ENCODE data around the gene PSMC2. TPM values are rescaled to one million over a fixed set of nuclear protein-coding genes. Genes with fewer than 3 reads are reported as not detected.

The PSMC2 gene
- total RNA-seq, 1 experiment from 2014 or later: 128 TPM

DNA sequence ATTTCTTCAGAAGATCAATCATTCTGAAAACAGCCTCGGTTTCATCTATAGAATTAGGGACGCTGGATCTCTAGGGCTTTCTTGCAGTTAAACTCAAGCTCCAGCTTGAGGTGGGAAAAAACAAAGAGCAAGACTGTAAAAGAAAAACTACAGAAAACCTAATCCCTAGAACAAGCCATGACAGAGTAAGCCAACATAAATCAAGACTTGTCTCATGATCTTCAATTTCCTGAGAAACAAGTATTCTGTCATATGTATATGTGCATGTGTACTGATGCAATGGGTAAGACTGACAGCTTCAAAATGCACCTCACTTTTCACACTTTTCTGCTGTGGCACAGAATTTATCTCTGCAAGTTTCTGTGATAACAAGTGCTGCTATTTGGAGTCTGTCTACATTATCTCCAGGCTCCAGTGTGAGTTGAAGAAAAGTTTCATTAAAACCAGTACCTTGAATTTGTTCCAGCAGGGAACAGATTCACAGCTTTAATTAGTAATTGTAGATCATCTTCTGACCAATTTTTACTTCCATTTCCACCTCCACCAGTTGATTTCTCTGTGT lies 31.0 kb upstream of the PSMC2 start:
- Mint-ChIP-seq H3K36me3 (ENCODE audit: insufficient read depth in 1 of 3, low read depth in 3 of 3) (peaks cover 51 to 93% (median 86%) of the 10 kb centered on the region in 3 experiments; a peak in 6 of 7 replicates), H3K4me3 (no peak overlapping the region), H3K9me3 (no peaks in the 10 kb centered on the region), H3K4me1 (no peaks in the 10 kb centered on the region), H3K27me3 (ENCODE audit: low read depth) (no peaks in the 10 kb centered on the region), H3K27ac (no peak overlapping the region; a peak in 1 of 7 replicates)
- Histone ChIP-seq H3K9ac (ENCODE audit: extremely low read depth, insufficient read length, low read length) (no peak overlapping the region), H3K27me3 (ENCODE audit: insufficient read depth, low read length) (no peaks in the 10 kb centered on the region), H3K79me1 (ENCODE audit: insufficient read depth, low read depth, low read length, poor library complexity, severe bottlenecking) (no peaks in the 10 kb centered on the region), H4K5ac (ENCODE audit: insufficient read length, low read depth, low read length) (no peak overlapping the region), H3K4ac (ENCODE audit: low read depth, low read length) (no peak overlapping the region), H2BK120ac (ENCODE audit: low read depth, low read length, poor library complexity, severe bottlenecking) (no peak overlapping the region), H2AFZ (ENCODE audit: low read length) (no peak overlapping the region), H2AK5ac (ENCODE audit: insufficient read length, low read length) (no peak overlapping the region), H2BK20ac (ENCODE audit: low read depth, low read length, poor library complexity, severe bottlenecking) (no peak overlapping the region), H4K8ac (replicated peaks; ENCODE audit: insufficient read length, low read depth, low read length) (no peak overlapping the region), H2BK12ac (ENCODE audit: insufficient read length, low read depth, low read length) (no peak overlapping the region), H3K4me1 (ENCODE audit: insufficient read depth, low read length) (no peaks in the 10 kb centered on the region), H3T11ph (ENCODE audit: low read length) (no peak overlapping the region), H3K4me2 (ENCODE audit: insufficient read depth, insufficient read length, low read length) (no peak overlapping the region), H3K9me3 (ENCODE audit: control insufficient read depth, low read depth, low read length) (no peaks in the 10 kb centered on the region), H3K79me2 (ENCODE audit: insufficient read depth, low read length) (no peaks in the 10 kb centered on the region), H2BK5ac (ENCODE audit: insufficient read length, low read length) (no peak overlapping the region), H3K14ac (ENCODE audit: insufficient read depth, low read length) (no peak overlapping the region), H3K23me2 (ENCODE audit: insufficient read length, low read depth, low read length, poor library complexity, severe bottlenecking) (no peaks in the 10 kb centered on the region), H4K91ac (ENCODE audit: insufficient read length, low read depth, low read length) (no peak overlapping the region), H3K56ac (ENCODE audit: insufficient read length, low read depth, low read length) (no peak overlapping the region), H3K18ac (ENCODE audit: insufficient read length, low read depth, low read length) (no peak overlapping the region), H3K27ac (ENCODE audit: insufficient read length, low read depth, low read length) (no peak overlapping the region), H2BK15ac (ENCODE audit: low read depth, low read length) (no peak overlapping the region), H3K23ac (ENCODE audit: insufficient read length, low read depth, low read length) (no peak overlapping the region), H4K20me1 (ENCODE audit: control insufficient read depth, insufficient read depth, insufficient read length) (no peaks in the 10 kb centered on the region)
- TF ChIP-seq, protein P1, sequence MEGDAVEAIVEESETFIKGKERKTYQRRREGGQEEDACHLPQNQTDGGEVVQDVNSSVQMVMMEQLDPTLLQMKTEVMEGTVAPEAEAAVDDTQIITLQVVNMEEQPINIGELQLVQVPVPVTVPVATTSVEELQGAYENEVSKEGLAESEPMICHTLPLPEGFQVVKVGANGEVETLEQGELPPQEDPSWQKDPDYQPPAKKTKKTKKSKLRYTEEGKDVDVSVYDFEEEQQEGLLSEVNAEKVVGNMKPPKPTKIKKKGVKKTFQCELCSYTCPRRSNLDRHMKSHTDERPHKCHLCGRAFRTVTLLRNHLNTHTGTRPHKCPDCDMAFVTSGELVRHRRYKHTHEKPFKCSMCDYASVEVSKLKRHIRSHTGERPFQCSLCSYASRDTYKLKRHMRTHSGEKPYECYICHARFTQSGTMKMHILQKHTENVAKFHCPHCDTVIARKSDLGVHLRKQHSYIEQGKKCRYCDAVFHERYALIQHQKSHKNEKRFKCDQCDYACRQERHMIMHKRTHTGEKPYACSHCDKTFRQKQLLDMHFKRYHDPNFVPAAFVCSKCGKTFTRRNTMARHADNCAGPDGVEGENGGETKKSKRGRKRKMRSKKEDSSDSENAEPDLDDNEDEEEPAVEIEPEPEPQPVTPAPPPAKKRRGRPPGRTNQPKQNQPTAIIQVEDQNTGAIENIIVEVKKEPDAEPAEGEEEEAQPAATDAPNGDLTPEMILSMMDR (conservative IDR thresholded peaks at IDR 0.05): no peak
- DNase-seq: no peak
- WGBS (ENCODE audit: extremely low coverage, insufficient read length, low lambda C conversion rate): no CpG with 5 or more reads among the region's 2 CpGs
